ENCODE results near the gene MAP3K5. TPM values are rescaled to one million over a fixed set of nuclear protein-coding genes. Genes with fewer than 3 reads are reported as not detected.
"Not testable (repeated sequence)": the region's sequence is repeated elsewhere in the genome, so short reads cannot be mapped to it uniquely, and the experiment has no call there.

MAP3K5 gene
- total and polyA plus RNA-seq, 3 donors from 2014 or later: 21.3 to 55.3 (median 46.1) TPM

DNA sequence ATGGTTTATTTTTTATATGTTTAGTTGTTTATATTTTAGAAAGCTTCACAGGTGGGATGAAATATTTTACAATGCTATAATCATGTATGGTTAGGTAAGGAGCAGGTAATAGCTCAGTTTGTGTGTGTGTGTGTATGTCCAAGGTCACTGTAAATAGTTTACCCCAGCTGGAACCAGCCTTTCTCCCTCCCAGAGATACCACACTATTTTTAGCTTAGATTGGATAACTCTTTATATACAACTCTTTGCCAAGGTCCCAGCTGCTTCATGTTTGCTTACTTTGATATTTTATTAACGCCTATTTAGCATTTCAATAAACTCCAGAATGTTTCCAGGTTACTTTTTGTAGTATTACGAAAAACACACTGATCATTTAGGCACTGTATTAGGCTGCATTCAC, 28.3 kb upstream of the MAP3K5 start:
- H3K36me3 ChIP-seq (ENCODE audit: low read depth, missing control alignments): no peaks in the 10 kb centered on the region
- no peak for DNase-seq
- WGBS, 2 donors: 33 to 56% methylated on average over 2 of the region's 2 CpGs
- H3K27ac ChIP-seq: no peak overlapping the region
- peaks cover 5% of the 10 kb centered on the region for H3K4me1 ChIP-seq
- TF ChIP-seq POLR2A (IDR thresholded peaks at IDR 0.05): no peak
- no peak for TF ChIP-seq CTCF (IDR thresholded peaks at IDR 0.05)
- no peaks in the 10 kb centered on the region for H3K9me3 ChIP-seq
- H3K27me3 ChIP-seq: no peaks in the 10 kb centered on the region
- H3K4me3 ChIP-seq: no peak overlapping the region
- intact Hi-C loops (cut with DNase I; ENCODE audit: low total_unique reads): no loop called here

DNA sequence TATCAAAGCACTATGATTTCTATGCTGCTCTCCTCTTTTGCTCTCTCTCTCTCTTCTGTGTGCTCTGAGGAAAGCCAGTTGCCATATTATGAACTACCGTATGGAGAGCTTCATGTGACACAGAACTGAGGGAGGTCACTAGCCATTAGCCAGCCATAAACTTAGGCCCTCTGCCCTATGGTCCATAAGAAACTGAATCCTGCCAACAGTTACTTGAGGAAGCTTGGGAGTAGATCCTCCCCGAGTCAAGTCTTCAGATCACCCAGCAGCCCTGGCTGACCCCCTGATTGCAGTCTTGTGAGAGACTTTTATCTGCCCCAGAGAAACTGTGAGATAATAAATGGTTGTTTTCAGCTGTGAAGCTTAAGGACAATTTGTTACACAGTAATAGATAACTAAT, 24.4 kb upstream of the MAP3K5 start:
- no peaks in the 10 kb centered on the region for H3K9me3 ChIP-seq
- TF ChIP-seq POLR2A (IDR thresholded peaks at IDR 0.05) (no peak), CTCF (IDR thresholded peaks at IDR 0.05) (no peak)
- H3K4me3 ChIP-seq: no peak overlapping the region
- WGBS, 2 donors: 47 to 49% methylated on average over 2 of the region's 2 CpGs
- peak overlapping the region; percentile 12 to 52 for H3K27ac ChIP-seq
- DNase-seq: peak; percentile 72
- intact Hi-C loops (cut with DNase I; ENCODE audit: low total_unique reads): no loop called here
- H3K27me3 ChIP-seq: no peaks in the 10 kb centered on the region
- peaks cover 3% of the 10 kb centered on the region for H3K4me1 ChIP-seq
- H3K36me3 ChIP-seq (ENCODE audit: low read depth, missing control alignments): no peaks in the 10 kb centered on the region

- H3K27me3 ChIP-seq; intact Hi-C loops (cut with DNase I; ENCODE audit: low total_unique reads); H3K27ac ChIP-seq; DNase-seq; H3K4me3 ChIP-seq; H3K4me1 ChIP-seq; H3K36me3 ChIP-seq (ENCODE audit: low read depth, missing control alignments); H3K9me3 ChIP-seq: not testable (repeated sequence)
- WGBS, 2 donors: 100% methylated on average over 1 of the region's 1 CpG
Observed at GRCh38 chr6:136815608-136816007, 23.3 kb upstream of the MAP3K5 start.

DNA sequence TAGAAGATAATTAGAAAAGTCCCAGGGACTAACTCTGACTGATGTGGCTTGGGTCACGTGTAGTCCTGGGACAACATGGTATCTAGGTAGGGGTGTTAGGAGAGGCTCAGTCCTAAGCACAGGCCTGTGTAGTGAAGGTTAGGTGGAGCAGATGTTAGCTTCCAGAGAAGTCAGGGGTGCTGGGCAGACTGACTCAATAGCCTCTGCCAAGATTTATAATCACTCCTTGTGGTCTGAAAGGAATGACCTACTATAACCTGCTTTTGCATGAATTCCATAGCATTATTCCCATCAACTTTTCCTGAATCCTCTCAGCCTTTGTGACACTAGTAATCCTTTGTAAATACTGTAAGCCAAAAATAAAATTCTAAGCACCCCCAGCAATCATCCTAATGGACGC, 19.9 kb upstream of the MAP3K5 start:
- intact Hi-C loops (cut with DNase I; ENCODE audit: low total_unique reads): no loop called here
- 92 to 98% methylated on average over 2 of the region's 2 CpGs for WGBS, 2 donors
- H3K9me3 ChIP-seq: no peaks in the 10 kb centered on the region
- H3K27ac ChIP-seq: no peak overlapping the region
- no peak for DNase-seq
- H3K4me1 ChIP-seq: no peaks in the 10 kb centered on the region
- H3K4me3 ChIP-seq: no peak overlapping the region
- TF ChIP-seq POLR2A (IDR thresholded peaks at IDR 0.05) (no peak), CTCF (IDR thresholded peaks at IDR 0.05) (no peak)
- H3K36me3 ChIP-seq (ENCODE audit: low read depth, missing control alignments): no peaks in the 10 kb centered on the region
- no peaks in the 10 kb centered on the region for H3K27me3 ChIP-seq

DNA sequence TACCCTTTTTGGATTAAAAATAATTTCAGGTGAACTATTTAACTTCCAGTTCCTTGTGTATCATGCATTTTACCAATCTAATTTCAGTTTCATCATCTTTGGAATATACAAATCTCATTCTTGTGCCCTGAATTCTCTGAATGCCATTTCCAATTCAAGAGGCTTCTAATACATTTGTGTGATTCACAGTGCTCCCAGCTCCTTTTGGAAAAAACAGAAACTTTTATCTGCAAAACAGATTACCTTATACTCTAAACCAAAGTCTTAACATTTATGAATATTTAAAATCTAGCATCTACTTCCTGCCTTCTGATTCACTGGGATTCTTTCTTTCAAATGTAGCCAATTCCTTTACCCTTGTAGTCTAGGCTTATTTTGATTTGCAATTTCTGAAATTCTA, 19.0 kb upstream of the MAP3K5 start:
- TF ChIP-seq POLR2A (IDR thresholded peaks at IDR 0.05) (no peak), CTCF (IDR thresholded peaks at IDR 0.05) (no peak)
- Histone ChIP-seq H3K27me3 (no peaks in the 10 kb centered on the region), H3K9me3 (no peaks in the 10 kb centered on the region), H3K4me3 (no peak overlapping the region), H3K36me3 (ENCODE audit: low read depth, missing control alignments) (no peaks in the 10 kb centered on the region), H3K4me1 (no peaks in the 10 kb centered on the region), H3K27ac (no peak overlapping the region)
- no peak for DNase-seq
- intact Hi-C loops (cut with DNase I; ENCODE audit: low total_unique reads): no loop called here
